Calu3 (cell line): ENCODE measurements around the gene APLN. TPM values are rescaled to one million over a fixed set of nuclear protein-coding genes. Genes with fewer than 3 reads are reported as not detected.

Experiments
- BruUV-seq: library from RNA; stranded (reverse); fragments of 400-500 nt; replicated peaks from 2 replicates; lab custom pipeline; 2021; lab: Mats Ljungman, UMichigan
- CTCF ChIA-PET: fragments of 300-600 bp; sonication (Branson Sonifier 250); formaldehyde crosslinking; loops from one replicate; lab custom pipeline; 2022; ENCODE audit warnings: antibody characterized with exemption; lab: Charles Lee
- DNase-seq: peaks from one replicate; pipeline ENCODE4 v3.0.0; 2022
- H3K27ac Mint-ChIP-seq: one replicate; pipeline ENCODE4 v1.8.0; 2022; ENCODE audit warnings: mixed read lengths; ENCODE audit not compliant: unreplicated experiment
- H3K27me3 Mint-ChIP-seq: one replicate; pipeline ENCODE4 v1.8.0; 2022; ENCODE audit warnings: mixed read lengths; ENCODE audit not compliant: unreplicated experiment
- H3K36me3 Mint-ChIP-seq: one replicate; pipeline ENCODE4 v1.8.0; 2022; ENCODE audit warnings: mild to moderate bottlenecking, moderate library complexity, mixed read lengths; ENCODE audit not compliant: insufficient read depth, unreplicated experiment
- H3K4me1 Mint-ChIP-seq: one replicate; pipeline ENCODE4 v1.8.0; 2022; ENCODE audit warnings: mild to moderate bottlenecking, low read depth, mixed read lengths; ENCODE audit not compliant: unreplicated experiment
- H3K4me3 Mint-ChIP-seq: one replicate; pipeline ENCODE4 v1.8.0; 2022; ENCODE audit warnings: mild to moderate bottlenecking, low read depth, moderate library complexity, mixed read lengths; ENCODE audit not compliant: unreplicated experiment
- H3K9me3 Mint-ChIP-seq: one replicate; pipeline ENCODE4 v1.8.0; 2022; ENCODE audit warnings: low read depth, mixed read lengths; ENCODE audit not compliant: unreplicated experiment
- CTCF ChIP-seq: fragments of 200-600 bp; IDR thresholded peaks from one replicate; pipeline ENCODE4 v1.8.0; 2022; ENCODE audit warnings: antibody characterized with exemption; ENCODE audit not compliant: unreplicated experiment
- intact Hi-C: fragments of 100-400 bp; cut with micrococcal nuclease; formaldehyde crosslinking; loops from one replicate; pipeline ENCODE4 v1.10.0; 2022; ENCODE audit not compliant: unreplicated experiment
- total RNA-seq: library from RNA; stranded (reverse); gene quantifications from 2 replicates; pipeline ENCODE4 v1.2.3, GENCODE V29; 2022

The APLN gene
- total RNA-seq, 1 experiment from 2014 or later, result 0.35 TPM

- no TSS peak for BruUV-seq
- no peak overlapping the region for H3K27ac Mint-ChIP-seq
- no peaks in the 10 kb centered on the region for H3K4me1 Mint-ChIP-seq
- no peak overlapping the region for H3K4me3 Mint-ChIP-seq
- H3K27me3 Mint-ChIP-seq, result peaks cover 42% of the 10 kb centered on the region
- intact Hi-C loops, result no loop called here
- H3K36me3 Mint-ChIP-seq, result no peaks in the 10 kb centered on the region
- TF ChIP-seq CTCF, result no peak
- CTCF ChIA-PET, result interaction anchor here (2.5 kb wide), 1 partner anchor 86 kb away, joined by 7 read pairs; no protein-coding TSS in a partner anchor
- H3K9me3 Mint-ChIP-seq, result no peaks in the 10 kb centered on the region
- no peak for DNase-seq
Measured at GRCh38 chrX:129640737-129641136, 14.0 kb downstream of the APLN start.

GRCh38 chrX:129638917-129639316 is 15.8 kb downstream of the APLN start:
- no peak for TF ChIP-seq CTCF
- Mint-ChIP-seq H3K36me3 (no peaks in the 10 kb centered on the region), H3K4me1 (no peaks in the 10 kb centered on the region), H3K4me3 (no peak overlapping the region), H3K27me3 (peaks cover 28% of the 10 kb centered on the region), H3K9me3 (no peaks in the 10 kb centered on the region), H3K27ac (no peak overlapping the region)
- BruUV-seq, result no TSS peak
- no peak for DNase-seq
- CTCF ChIA-PET, result interaction anchor here (0.8 to 2.5 kb wide), 2 partner anchors 54 to 87 kb away, joined by 6 to 7 read pairs; no protein-coding TSS in a partner anchor
- intact Hi-C loops, result no loop called here

GRCh38 chrX:129637217-129638109 is 17.3 kb downstream of the APLN start:
- Mint-ChIP-seq H3K4me3 (no peak overlapping the region), H3K27ac (no peak overlapping the region), H3K9me3 (no peaks in the 10 kb centered on the region), H3K4me1 (no peaks in the 10 kb centered on the region), H3K27me3 (peaks cover 18% of the 10 kb centered on the region), H3K36me3 (no peaks in the 10 kb centered on the region)
- intact Hi-C loops, result loop anchor here (1.0 kb wide), 1 partner anchor 89 kb away; no protein-coding TSS in a partner anchor
- CTCF ChIA-PET, result no interaction called here
- no TSS peak for BruUV-seq
- DNase-seq, result peak; percentile 70
- TF ChIP-seq CTCF, result peak; percentile 88

GRCh38 chrX:129636175-129636681 is 18.5 kb downstream of the APLN start:
- intact Hi-C loops, result no loop called here
- no peaks in the 10 kb centered on the region for H3K9me3 Mint-ChIP-seq
- H3K27ac Mint-ChIP-seq, result no peak overlapping the region
- H3K36me3 Mint-ChIP-seq, result no peaks in the 10 kb centered on the region
- CTCF ChIA-PET, result interaction anchor here (0.7 to 2.0 kb wide), 2 partner anchors 90 to 249 kb away, joined by 4 to 5 read pairs; no protein-coding TSS in a partner anchor
- no peaks in the 10 kb centered on the region for H3K4me1 Mint-ChIP-seq
- TF ChIP-seq CTCF, result no peak
- no peak for DNase-seq
- no peak overlapping the region for H3K4me3 Mint-ChIP-seq
- peaks cover 18% of the 10 kb centered on the region for H3K27me3 Mint-ChIP-seq
- no TSS peak for BruUV-seq
